SK-N-SH (cell line): ENCODE measurements around the gene ETFA. TPM values are rescaled to one million over a fixed set of nuclear protein-coding genes. Genes with fewer than 3 reads are reported as not detected.

Experiments used
- CTCF ChIA-PET: fragments of 300-600, 350-600 bp; formaldehyde crosslinking; extraction: SDS; loops from one replicate; lab custom pipeline; 2021; lab: Yijun Ruan, JAX
- POLR2A ChIA-PET: fragments of 350-600 bp; sonication (Branson Sonifier 250); formaldehyde crosslinking; extraction: SDS; loops from one replicate; lab custom pipeline; 2020; ENCODE audit warnings: antibody characterized with exemption, inconsistent platforms; lab: Yijun Ruan, JAX
- DNase-seq: peaks from one replicate; pipeline ENCODE4 v3.0.0; 2012
- H2AFZ ChIP-seq: fragments of 200-600 bp; sonication (generic); 2 replicates; pipeline ENCODE4 v1.8.1; 2016; ENCODE audit warnings: antibody characterized with exemption, mild to moderate bottlenecking, low read depth
- H3F3A ChIP-seq: fragments of 200-600 bp; sonication (generic); replicated peaks from 2 replicates; pipeline ENCODE3; 2016; ENCODE audit warnings: antibody characterized with exemption, mild to moderate bottlenecking; ENCODE audit not compliant: insufficient read depth
- H3K27ac ChIP-seq, 2 experiments: fragments of 200-500 bp in 1 of 2; fragments of 200-600 bp in 1 of 2; sonication (Bioruptor generic) in 1 of 2; sonication (generic), shearing (Covaris generic) in 1 of 2; 2 replicates each; pipeline versions ENCODE4 v1.5.1 to v1.6.1; 2014 to 2016; ENCODE audit warnings: low read depth in 2 of 2, inconsistent platforms in 1 of 2, low read length in 1 of 2, mild to moderate bottlenecking in 1 of 2, mixed read lengths in 1 of 2
- H3K27me3 ChIP-seq: fragments of 200-600 bp; sonication (generic), shearing (Covaris generic); 2 replicates; pipeline ENCODE4 v1.6.1; 2016; ENCODE audit warnings: mixed run types; ENCODE audit not compliant: insufficient read depth
- H3K36me3 ChIP-seq, 2 experiments: fragments of 200-500 bp in 1 of 2; fragments of 200-600 bp in 1 of 2; sonication (Bioruptor generic) in 1 of 2; sonication (generic) in 1 of 2; replicated peaks in 1 of 2; 2 replicates each; pipeline versions ENCODE3 to v1.5.1; 2014 to 2016; ENCODE audit warnings: low read length in 1 of 2, mild to moderate bottlenecking in 1 of 2; ENCODE audit not compliant: insufficient read depth in 2 of 2, control insufficient read depth in 1 of 2
- H3K4me1 ChIP-seq, 2 experiments: fragments of 200-500 bp in 1 of 2; fragments of 200-600 bp in 1 of 2; sonication (Bioruptor generic) in 1 of 2; sonication (generic), shearing (Covaris generic) in 1 of 2; 2 replicates each; pipeline versions ENCODE4 v1.5.1 to v1.6.1; 2014 to 2016; ENCODE audit warnings: low read depth in 1 of 2, low read length in 1 of 2, mixed run types in 1 of 2; ENCODE audit not compliant: insufficient read depth in 2 of 2, control insufficient read depth in 1 of 2
- H3K4me2 ChIP-seq: fragments of 200-600 bp; sonication (generic), shearing (Covaris generic); 2 replicates; pipeline ENCODE4 v1.6.1; 2017; ENCODE audit warnings: mixed run types
- H3K4me3 ChIP-seq, 2 experiments: fragments of 200-500 bp in 1 of 2; fragments of 200-600 bp in 1 of 2; sonication (Bioruptor generic) in 1 of 2; sonication (generic), shearing (Covaris generic) in 1 of 2; 2 replicates each; pipeline versions ENCODE4 v1.5.1 to v1.8.1; 2014 to 2016; ENCODE audit warnings: low read depth in 2 of 2, inconsistent platforms in 1 of 2, low read length in 1 of 2, mild to moderate bottlenecking in 1 of 2, mixed read lengths in 1 of 2, moderate library complexity in 1 of 2
- H3K79me2 ChIP-seq: fragments of 200-600 bp; sonication (generic); 2 replicates; pipeline ENCODE4 v1.8.1; 2017; ENCODE audit warnings: mild to moderate bottlenecking; ENCODE audit not compliant: insufficient read depth
- H3K9ac ChIP-seq: fragments of 200-600 bp; sonication (generic); 2 replicates; pipeline ENCODE4 v1.6.1; 2017; ENCODE audit warnings: mixed run types
- H3K9me2 ChIP-seq: fragments of 200-600 bp; sonication (generic); 2 replicates; pipeline ENCODE4 v1.6.1; 2017; ENCODE audit warnings: mixed run types
- H3K9me3 ChIP-seq: fragments of 200-600 bp; sonication (generic); 2 replicates; pipeline ENCODE4 v1.6.1; 2017; ENCODE audit warnings: mixed run types, mild to moderate bottlenecking, moderate library complexity
- H4K20me1 ChIP-seq: fragments of 200-600 bp; sonication (generic); 2 replicates; pipeline ENCODE4 v1.6.1; 2017; ENCODE audit warnings: mild to moderate bottlenecking, mixed run types; ENCODE audit not compliant: insufficient read depth
- CTCF ChIP-seq: fragments of 200-600 bp; sonication (generic); IDR thresholded peaks from 2 replicates; pipeline ENCODE4 v1.6.1; 2017; ENCODE audit warnings: antibody characterized with exemption, mild to moderate bottlenecking, moderate library complexity
- EP300 ChIP-seq, 2 experiments: IDR thresholded peaks; 2 replicates each; pipeline versions ENCODE4 v1.4.0 to v1.6.1; 2012; ENCODE audit warnings: borderline replicate concordance in 1 of 2, low read depth in 1 of 2, low read length in 1 of 2
- EZH2phosphoT487 ChIP-seq: fragments of 200-600 bp; sonication (generic); IDR thresholded peaks from 2 replicates; pipeline ENCODE4 v1.6.1; 2017; ENCODE audit warnings: low read depth, mixed run types, mild to moderate bottlenecking, antibody characterized with exemption, moderate library complexity, borderline replicate concordance
- FOSL2 ChIP-seq: IDR thresholded peaks from 2 replicates; pipeline ENCODE4 v1.4.0; 2012; ENCODE audit warnings: low read depth, mild to moderate bottlenecking, moderate library complexity, borderline replicate concordance
- FOXJ3 ChIP-seq: sonication (generic); formaldehyde crosslinking; IDR thresholded peaks from 2 replicates; pipeline ENCODE4 v1.5.1; 2020; ENCODE audit warnings: mild to moderate bottlenecking, missing genetic modification reagents
- GATA2 ChIP-seq: sonication (generic); formaldehyde crosslinking; IDR thresholded peaks from 2 replicates; pipeline ENCODE4 v1.5.0; 2020; ENCODE audit warnings: mild to moderate bottlenecking, missing genetic modification reagents
- JUND ChIP-seq: IDR thresholded peaks from 2 replicates; pipeline ENCODE4 v1.4.0; 2012
- NRF1 ChIP-seq: IDR thresholded peaks from 2 replicates; pipeline ENCODE4 v1.6.1; 2012; ENCODE audit warnings: low read depth, mild to moderate bottlenecking, low read length
- POLR2AphosphoS5 ChIP-seq: IDR thresholded peaks from 2 replicates; pipeline ENCODE4 v1.6.1; 2012; ENCODE audit warnings: low read depth, low read length
- RCOR1 ChIP-seq: fragments of 150-350 bp; IDR thresholded peaks from 2 replicates; pipeline ENCODE4 v1.6.1; 2017; ENCODE audit warnings: antibody characterized with exemption, low read length
- SIN3A ChIP-seq: IDR thresholded peaks from 2 replicates; pipeline ENCODE4 v1.6.1; 2012; ENCODE audit warnings: low read depth, mild to moderate bottlenecking, low read length, moderate library complexity, borderline replicate concordance
- SMC3 ChIP-seq: IDR thresholded peaks from 2 replicates; pipeline ENCODE4 v1.6.1; 2012; ENCODE audit warnings: low read depth, low read length, improper control_type of control experiment
- TCF12 ChIP-seq: IDR thresholded peaks from 2 replicates; pipeline ENCODE4 v1.4.0; 2012
- WGBS: methylation state at CpG from one replicate; pipeline ENCODE4 v1.1.6; 2017; ENCODE audit warnings: low lambda C conversion rate; 5-methylcytosine and 5-hydroxymethylcytosine counted together
- polyA plus RNA-seq, 3 experiments: library from polyadenylated mRNA; depleted of rRNA; stranded (reverse); fragments of >200 nt; gene quantifications; 2 replicates each; pipeline ENCODE4 v1.2.3, GENCODE V29; 2012
- TF ChIP-seq, protein P1 (sequence below): fragments of 150-350 bp; IDR thresholded peaks from 2 replicates; pipeline ENCODE4 v1.6.1; 2016; ENCODE audit warnings: mild to moderate bottlenecking, low read depth, low read length

The ETFA gene
- polyA plus RNA-seq, 1 of the 3 experiments (the other 2 are of a cell fraction): 122 TPM

DNA sequence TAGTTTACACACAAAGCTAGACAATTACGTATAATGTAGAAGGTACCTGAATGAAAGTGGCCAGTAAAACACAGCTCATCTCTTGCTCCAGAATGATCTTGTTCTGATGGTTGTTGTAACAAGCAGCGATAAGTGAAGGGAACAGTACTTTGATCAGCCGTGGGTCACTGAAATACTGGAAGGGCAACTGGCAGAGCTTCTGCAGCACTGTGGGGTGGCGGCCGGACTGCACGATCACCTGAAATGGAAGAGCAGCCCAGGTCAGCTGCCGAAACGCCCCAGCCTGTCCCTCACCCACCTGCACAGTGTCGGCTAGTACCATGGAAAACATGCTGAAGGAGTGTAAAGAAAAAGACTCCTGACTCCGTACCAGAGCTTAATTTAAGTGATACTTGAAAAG is 42.6 kb upstream of the ETFA start:
- TF ChIP-seq EZH2phosphoT487: no peak
- no peak for TF ChIP-seq FOXJ3 (CRISPR knock-in tag)
- no peak for TF ChIP-seq RCOR1
- TF ChIP-seq, protein P1, sequence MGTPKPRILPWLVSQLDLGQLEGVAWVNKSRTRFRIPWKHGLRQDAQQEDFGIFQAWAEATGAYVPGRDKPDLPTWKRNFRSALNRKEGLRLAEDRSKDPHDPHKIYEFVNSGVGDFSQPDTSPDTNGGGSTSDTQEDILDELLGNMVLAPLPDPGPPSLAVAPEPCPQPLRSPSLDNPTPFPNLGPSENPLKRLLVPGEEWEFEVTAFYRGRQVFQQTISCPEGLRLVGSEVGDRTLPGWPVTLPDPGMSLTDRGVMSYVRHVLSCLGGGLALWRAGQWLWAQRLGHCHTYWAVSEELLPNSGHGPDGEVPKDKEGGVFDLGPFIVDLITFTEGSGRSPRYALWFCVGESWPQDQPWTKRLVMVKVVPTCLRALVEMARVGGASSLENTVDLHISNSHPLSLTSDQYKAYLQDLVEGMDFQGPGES: no peak
- TF ChIP-seq JUND: no peak
- no peak for TF ChIP-seq SIN3A
- TF ChIP-seq TCF12: no peak
- TF ChIP-seq NRF1: no peak
- TF ChIP-seq GATA2 (CRISPR knock-in tag): no peak
- TF ChIP-seq EP300 (IDR thresholded peaks at IDR 0.05; ENCODE audit: borderline replicate concordance in 1 of 2, low read depth in 1 of 2, low read length in 1 of 2): no peak
- WGBS: 94% methylated on average over 10 of the region's 10 CpGs
- Histone ChIP-seq H3K27me3 (no peaks in the 10 kb centered on the region), H3K4me1 (no peaks in the 10 kb centered on the region), H3K27ac (no peak overlapping the region), H2AFZ (no peak overlapping the region), H3K36me3 (no peaks in the 10 kb centered on the region), H4K20me1 (no peaks in the 10 kb centered on the region), H3K4me3 (no peak overlapping the region), H3K9me3 (no peaks in the 10 kb centered on the region), H3K4me2 (no peak overlapping the region), H3F3A (no peaks in the 10 kb centered on the region), H3K9me2 (no peaks in the 10 kb centered on the region), H3K79me2 (no peaks in the 10 kb centered on the region), H3K9ac (no peak overlapping the region)
- POLR2A ChIA-PET: no interaction called here
- DNase-seq: no peak
- CTCF ChIA-PET: interaction anchor here (0.5 to 1.0 kb wide), 2 partner anchors 163 to 486 kb away, joined by 3 read pairs; no protein-coding TSS in a partner anchor

DNA sequence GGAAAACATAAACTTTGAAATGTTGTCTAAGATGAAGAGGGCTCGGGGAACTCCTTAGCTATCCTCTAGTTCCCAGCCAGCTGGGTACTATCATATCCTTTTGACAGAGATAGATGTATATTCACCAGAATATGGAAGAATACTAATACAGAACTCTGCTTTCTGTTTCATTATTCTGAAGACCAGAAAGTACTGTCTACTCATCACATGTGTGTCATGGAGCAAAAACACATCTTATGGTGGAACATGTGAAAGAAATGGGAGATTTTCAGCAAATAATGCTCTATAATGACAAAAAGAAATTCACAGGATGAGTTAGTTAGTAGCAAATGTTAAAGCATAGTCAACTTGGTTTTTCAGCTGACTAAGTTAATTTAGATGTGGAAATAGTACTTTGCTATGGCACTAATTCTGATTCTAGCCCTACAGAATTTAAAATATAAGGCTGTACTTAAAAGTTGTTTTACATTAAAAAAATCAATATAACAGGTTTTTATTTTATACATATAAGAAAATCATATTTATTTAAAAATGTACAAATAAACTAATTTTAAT is 41.8 kb upstream of the ETFA start:
- POLR2A ChIA-PET: no interaction called here
- CTCF ChIA-PET: no interaction called here

More for the DNA sequence above, 41.8 kb upstream of the ETFA start:
- no peak overlapping the region for H3K4me3 ChIP-seq
- no peaks in the 10 kb centered on the region for H4K20me1 ChIP-seq
- peaks cover 2 to 5% of the 10 kb centered on the region in 2 experiments for H3K36me3 ChIP-seq
- WGBS: 89% methylated on average over 1 of the region's 1 CpG
- no peaks in the 10 kb centered on the region for H3K79me2 ChIP-seq
- no peak overlapping the region for H2AFZ ChIP-seq
- H3K9me2 ChIP-seq: no peaks in the 10 kb centered on the region
- no peak for DNase-seq
- H3K4me2 ChIP-seq: no peak overlapping the region
- H3F3A ChIP-seq: no peaks in the 10 kb centered on the region
- no peaks in the 10 kb centered on the region for H3K27me3 ChIP-seq
- H3K27ac ChIP-seq: no peak overlapping the region
- no peaks in the 10 kb centered on the region for H3K4me1 ChIP-seq
- H3K9me3 ChIP-seq: no peaks in the 10 kb centered on the region
- no peak overlapping the region for H3K9ac ChIP-seq
- TF ChIP-seq FOSL2 (no peak), SMC3 (no peak), EZH2phosphoT487 (no peak), CTCF (no peak), NRF1 (no peak), TCF12 (no peak), POLR2AphosphoS5 (no peak)
